HT-29 (cell line): ENCODE measurements around the gene SPSB4. TPM values are rescaled to one million over a fixed set of nuclear protein-coding genes. Genes with fewer than 3 reads are reported as not detected.

Experiments used
- DNase-seq: peaks from one replicate; pipeline ENCODE4 v3.0.0-alpha.2; 2015; ENCODE audit warnings: low spot score
- total RNA-seq: library from RNA; depleted of rRNA; stranded (reverse); fragments of >200 nt; shearing (Covaris generic); gene quantifications from 2 replicates; pipeline ENCODE4 v1.2.3, GENCODE V29; 2014

Gene SPSB4
- total RNA-seq, 1 experiment from 2014 or later, result not detected

DNA sequence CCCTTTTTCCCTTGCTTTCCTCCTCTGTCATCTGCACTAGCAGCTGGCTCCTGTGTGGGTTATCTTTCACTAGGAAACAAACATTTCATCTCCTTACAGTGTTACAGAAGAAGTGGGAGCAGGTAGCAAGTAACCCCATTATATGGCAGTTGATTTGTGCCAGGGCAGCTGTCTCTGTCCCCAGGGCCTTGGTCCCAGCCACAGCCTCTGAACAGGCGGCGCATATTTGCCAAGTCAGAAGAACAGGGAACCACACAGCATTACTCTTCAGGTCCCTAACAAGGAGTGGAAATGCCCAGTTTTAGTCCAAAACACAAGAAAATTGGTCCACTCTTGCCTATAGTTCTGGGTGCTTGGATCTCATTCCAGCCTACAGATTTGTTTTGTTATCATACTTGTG is 99.8 kb downstream of the SPSB4 start:
- no peak for DNase-seq

GRCh38 chr3:141151439-141151838 is 100.3 kb downstream of the SPSB4 start:
- no peak for DNase-seq

- no peak for DNase-seq
Observed at GRCh38 chr3:141152130-141152529, 101.0 kb downstream of the SPSB4 start.

GRCh38 chr3:141152801-141153678 is 101.9 kb downstream of the SPSB4 start:
- no peak for DNase-seq

GRCh38 chr3:141153679-141153966 is 102.5 kb downstream of the SPSB4 start:
- DNase-seq, result no peak

GRCh38 chr3:141164852-141165251 is 113.7 kb downstream of the SPSB4 start:
- no peak for DNase-seq

DNA sequence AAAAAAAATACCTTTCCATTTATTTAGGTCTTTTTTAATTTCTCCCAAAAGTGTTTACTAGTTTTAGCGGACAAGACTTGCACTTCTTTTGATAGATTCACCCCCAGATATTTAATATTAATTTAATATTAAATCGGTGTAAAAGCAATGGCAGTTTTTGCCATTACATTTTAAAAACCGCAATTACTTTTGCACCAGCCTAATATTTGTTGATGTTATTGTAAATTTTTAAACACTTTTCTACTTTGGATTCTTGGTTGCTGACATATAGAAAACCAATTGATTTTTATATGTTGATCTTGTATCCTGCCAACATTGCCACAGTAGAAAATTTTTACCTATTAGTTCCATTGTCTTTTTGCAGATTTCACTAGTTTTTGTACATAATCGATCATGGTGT is 116.5 kb downstream of the SPSB4 start:
- no peak for DNase-seq

GRCh38 chr3:141170678-141171295 is 119.6 kb downstream of the SPSB4 start:
- DNase-seq, result no peak

DNA sequence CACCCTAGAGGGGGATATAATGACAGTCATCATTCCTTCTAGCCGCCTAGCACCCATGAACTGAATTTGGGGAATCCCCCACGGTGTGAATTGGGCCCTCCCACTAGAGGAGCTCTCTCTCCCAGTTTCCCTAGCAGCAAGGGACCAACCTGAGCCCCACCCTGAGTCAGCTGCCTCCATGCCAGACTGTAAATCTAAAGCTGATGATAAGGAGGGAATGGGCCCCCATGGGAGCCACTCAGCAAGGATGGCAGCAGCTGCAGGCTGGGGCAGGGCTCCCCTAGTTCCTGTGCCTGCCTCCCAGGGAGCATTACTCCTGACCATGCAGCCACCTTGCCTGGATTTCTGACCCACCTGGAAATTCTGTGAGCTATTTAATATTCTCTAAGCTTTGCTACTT is 123.5 kb downstream of the SPSB4 start:
- no peak for DNase-seq

DNA sequence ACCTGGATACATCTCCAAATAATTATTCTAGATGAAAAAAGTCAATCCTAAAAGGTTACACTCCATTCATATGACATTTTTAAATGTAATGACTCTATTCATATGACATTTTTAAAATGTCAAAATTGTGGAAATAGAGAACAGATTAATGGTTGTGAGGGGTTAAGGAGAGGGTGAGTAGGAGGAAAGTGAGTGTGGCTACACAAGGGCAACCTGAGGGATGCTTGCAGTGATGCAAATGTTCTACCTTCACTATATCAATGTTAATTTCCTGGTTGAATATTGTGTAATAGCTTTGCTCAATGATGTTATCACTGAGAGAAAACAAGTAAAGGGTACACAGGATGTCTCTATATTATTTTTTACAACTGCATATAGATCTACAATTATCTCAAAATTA is 125.6 kb downstream of the SPSB4 start:
- no peak for DNase-seq

DNA sequence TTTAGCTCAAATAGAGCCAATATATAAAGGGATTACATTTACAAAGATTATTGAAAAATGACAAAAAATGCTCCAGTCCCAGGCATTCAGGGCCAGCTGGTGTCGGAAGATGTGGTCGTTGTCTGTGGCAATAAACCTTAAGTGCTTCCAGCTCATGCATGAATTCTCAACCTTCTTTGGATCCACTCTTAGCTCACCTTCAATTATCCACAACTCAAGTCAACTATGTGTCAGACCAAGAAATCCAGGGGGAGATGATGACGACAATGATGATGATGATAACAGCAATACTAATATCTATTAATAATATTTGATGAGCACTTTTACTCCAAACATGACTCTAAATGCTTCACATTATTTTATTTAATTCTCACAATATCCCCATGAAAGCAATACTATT is 126.9 kb downstream of the SPSB4 start:
- DNase-seq, result no peak

- DNase-seq, result no peak
Observed at GRCh38 chr3:141178551-141178950, 127.4 kb downstream of the SPSB4 start.

DNA sequence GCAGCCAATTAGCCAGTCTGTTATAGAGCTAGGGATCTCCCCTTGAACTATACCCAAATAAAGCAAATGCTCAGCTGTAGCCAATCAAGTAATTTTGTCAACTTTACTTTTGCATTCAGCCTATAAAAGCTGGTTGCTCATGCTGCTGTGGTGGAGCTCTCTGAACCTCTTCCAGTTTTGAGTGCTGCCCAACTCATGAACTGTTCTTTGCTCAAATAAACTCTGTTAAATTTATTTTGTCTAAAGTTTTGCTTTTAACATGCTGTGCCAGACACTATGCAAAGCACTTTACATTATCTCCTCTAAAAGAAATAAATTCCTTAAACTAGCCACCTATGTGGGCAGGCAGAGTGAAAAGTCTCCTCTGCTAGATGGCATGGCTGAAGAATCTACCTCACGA is 128.8 kb downstream of the SPSB4 start:
- DNase-seq, result no peak

- no peak for DNase-seq
Observed at GRCh38 chr3:141181196-141181595, 130.0 kb downstream of the SPSB4 start.

- no peak for DNase-seq
Observed at GRCh38 chr3:141181819-141182218, 130.7 kb downstream of the SPSB4 start.

GRCh38 chr3:141183606-141184005 is 132.5 kb downstream of the SPSB4 start:
- peak; percentile 8 for DNase-seq

- no peak for DNase-seq
Observed at GRCh38 chr3:141184430-141184829, 133.3 kb downstream of the SPSB4 start.

GRCh38 chr3:141191097-141191749 is 140.1 kb downstream of the SPSB4 start:
- peak; percentile 8 for DNase-seq

- DNase-seq, result peak; percentile 98
Observed at GRCh38 chr3:141192345-141192744, 141.2 kb downstream of the SPSB4 start.

DNA sequence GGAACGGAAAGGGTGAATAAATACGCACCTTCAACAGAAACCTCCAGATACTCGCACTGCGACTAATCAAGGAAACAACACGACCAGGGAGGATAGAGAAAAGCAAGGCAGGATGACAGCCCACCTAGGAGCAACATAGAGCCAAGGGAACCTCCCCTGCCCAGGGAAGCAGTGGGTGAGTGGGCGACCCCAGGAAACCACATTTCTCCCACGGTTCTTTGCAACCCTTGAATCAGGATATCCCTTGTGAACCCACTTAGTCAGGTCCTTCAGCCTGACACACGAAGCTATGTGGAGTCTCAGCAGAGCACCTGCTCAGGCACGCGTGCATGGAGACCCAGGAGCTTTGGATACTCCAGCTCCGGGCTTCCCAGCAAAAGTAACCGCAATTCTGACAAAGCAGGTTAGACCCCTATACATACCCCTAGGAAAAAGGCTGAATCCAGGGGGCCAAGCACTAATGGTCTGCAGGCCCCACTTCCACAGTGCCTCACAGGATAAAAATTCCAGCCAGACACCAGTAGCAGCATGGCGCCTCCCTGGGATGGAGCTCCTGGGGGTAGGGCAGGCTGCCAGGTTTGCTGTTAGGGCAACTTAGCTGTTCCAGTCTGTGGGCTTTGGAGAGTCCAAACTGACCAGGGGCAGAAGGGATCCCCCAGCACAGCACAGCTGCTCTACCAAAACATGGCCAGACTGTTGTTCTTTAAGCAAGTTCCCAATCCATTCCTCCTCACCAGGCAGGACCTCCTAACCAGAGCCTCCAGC is 142.1 kb downstream of the SPSB4 start:
- no peak for DNase-seq
